ENCODE data around the gene CPHXL.

CPHXL gene

GRCh38 chr16:75746359-75746758 lies 20.1 kb upstream of the CPHXL start:
- peaks cover 16% of the 10 kb centered on the region for H3K36me3 Mint-ChIP-seq (ENCODE audit: low read depth)
- DNase-seq, result no peak
- peaks cover 8% of the 10 kb centered on the region for H3K4me1 Mint-ChIP-seq
- H3K4me3 Mint-ChIP-seq, result no peak overlapping the region
- H3K27me3 Mint-ChIP-seq (ENCODE audit: low read depth, poor library complexity), result no peaks in the 10 kb centered on the region
- H3K27ac Mint-ChIP-seq, result no peak overlapping the region
- TF ChIP-seq, protein P1, sequence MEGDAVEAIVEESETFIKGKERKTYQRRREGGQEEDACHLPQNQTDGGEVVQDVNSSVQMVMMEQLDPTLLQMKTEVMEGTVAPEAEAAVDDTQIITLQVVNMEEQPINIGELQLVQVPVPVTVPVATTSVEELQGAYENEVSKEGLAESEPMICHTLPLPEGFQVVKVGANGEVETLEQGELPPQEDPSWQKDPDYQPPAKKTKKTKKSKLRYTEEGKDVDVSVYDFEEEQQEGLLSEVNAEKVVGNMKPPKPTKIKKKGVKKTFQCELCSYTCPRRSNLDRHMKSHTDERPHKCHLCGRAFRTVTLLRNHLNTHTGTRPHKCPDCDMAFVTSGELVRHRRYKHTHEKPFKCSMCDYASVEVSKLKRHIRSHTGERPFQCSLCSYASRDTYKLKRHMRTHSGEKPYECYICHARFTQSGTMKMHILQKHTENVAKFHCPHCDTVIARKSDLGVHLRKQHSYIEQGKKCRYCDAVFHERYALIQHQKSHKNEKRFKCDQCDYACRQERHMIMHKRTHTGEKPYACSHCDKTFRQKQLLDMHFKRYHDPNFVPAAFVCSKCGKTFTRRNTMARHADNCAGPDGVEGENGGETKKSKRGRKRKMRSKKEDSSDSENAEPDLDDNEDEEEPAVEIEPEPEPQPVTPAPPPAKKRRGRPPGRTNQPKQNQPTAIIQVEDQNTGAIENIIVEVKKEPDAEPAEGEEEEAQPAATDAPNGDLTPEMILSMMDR (IDR thresholded peaks at IDR 0.05), result no peak
- H3K9me3 Mint-ChIP-seq, result peaks cover 68% of the 10 kb centered on the region

DNA sequence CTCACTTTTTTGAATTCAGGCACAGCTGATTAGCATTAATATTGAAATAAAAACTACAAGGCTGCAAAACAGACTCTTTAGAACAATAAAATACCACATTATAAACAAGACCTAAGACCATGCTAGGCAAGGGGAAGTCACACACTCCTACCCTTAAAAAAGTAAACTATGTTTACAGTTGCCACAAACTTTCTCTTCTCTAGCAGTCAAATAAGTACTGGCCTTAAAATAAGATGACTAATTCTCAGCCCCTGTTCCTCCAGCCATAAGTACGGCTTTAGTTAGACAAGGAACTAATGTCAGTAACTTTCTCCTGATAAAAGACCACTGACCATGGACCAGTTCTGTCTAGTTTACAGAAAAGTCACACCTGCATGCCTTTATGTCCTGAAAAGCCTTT lies 19.5 kb upstream of the CPHXL start:
- Mint-ChIP-seq H3K36me3 (ENCODE audit: low read depth) (peaks cover 16% of the 10 kb centered on the region), H3K4me3 (no peak overlapping the region), H3K9me3 (peaks cover 74% of the 10 kb centered on the region), H3K27me3 (ENCODE audit: low read depth, poor library complexity) (no peaks in the 10 kb centered on the region), H3K4me1 (peaks cover 8% of the 10 kb centered on the region), H3K27ac (no peak overlapping the region)
- TF ChIP-seq, protein P1 (IDR thresholded peaks at IDR 0.05), result no peak
- no peak for DNase-seq

DNA sequence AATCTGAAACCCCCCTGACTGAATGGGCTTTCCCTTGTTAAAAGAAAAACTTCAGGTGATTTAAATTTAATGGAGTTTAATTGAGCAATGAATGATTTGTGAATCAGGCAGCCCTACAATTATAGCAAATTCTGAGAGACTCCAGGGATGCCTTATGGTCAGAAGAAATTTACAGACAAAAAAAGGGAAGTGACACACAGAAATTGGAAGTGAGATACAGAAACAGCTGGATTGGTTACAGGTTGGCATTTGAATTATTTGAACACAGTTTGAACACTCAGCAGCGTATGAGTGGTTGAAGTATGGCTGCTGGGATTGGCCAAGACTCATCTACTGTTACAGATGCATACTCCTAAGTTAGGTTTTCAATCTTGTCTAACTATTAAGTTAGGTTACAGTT lies 19.0 kb upstream of the CPHXL start:
- H3K27me3 Mint-ChIP-seq (ENCODE audit: low read depth, poor library complexity), result no peaks in the 10 kb centered on the region
- no peak overlapping the region for H3K27ac Mint-ChIP-seq
- H3K4me1 Mint-ChIP-seq, result peaks cover 8% of the 10 kb centered on the region
- peaks cover 16% of the 10 kb centered on the region for H3K36me3 Mint-ChIP-seq (ENCODE audit: low read depth)
- H3K9me3 Mint-ChIP-seq, result peaks cover 73% of the 10 kb centered on the region
- TF ChIP-seq, protein P1 (IDR thresholded peaks at IDR 0.05), result no peak
- DNase-seq, result no peak
- H3K4me3 Mint-ChIP-seq, result no peak overlapping the region

DNA sequence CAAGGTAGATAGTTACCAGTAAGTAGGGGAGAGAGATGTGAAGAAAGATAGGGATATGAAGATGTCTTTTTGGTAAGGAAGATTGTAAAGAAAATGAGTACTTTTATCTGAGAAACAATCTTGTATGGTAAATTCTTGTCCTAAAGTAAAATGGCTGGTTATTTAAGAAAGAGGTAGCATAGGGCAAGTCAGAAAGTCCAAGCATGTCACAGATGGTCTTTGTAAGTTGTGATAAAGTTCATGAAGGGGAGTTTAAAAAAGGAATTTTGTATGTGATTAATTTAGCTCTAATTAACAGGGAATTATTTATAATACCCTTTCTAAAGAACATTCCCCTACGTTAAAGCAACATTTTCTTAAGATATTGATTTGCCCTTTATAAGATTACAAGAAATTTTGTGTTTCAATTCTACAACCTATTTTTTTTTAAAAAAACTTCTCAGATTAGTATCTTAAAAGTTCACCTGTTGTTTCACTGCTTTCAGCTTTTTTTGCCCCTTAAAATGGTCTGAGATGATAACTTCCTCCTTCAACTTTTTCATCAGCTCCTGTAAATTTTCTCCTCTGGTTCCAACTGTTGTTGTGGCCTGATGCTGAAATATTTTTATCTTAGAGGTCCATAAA lies 16.2 kb upstream of the CPHXL start:
- Mint-ChIP-seq H3K27me3 (ENCODE audit: low read depth, poor library complexity) (peaks cover 2% of the 10 kb centered on the region), H3K9me3 (peaks cover 83% of the 10 kb centered on the region), H3K27ac (no peak overlapping the region), H3K4me3 (no peak overlapping the region), H3K4me1 (no peaks in the 10 kb centered on the region), H3K36me3 (ENCODE audit: low read depth) (peaks cover 31% of the 10 kb centered on the region)
- DNase-seq, result no peak
- TF ChIP-seq, protein P1 (IDR thresholded peaks at IDR 0.05), result no peak

DNA sequence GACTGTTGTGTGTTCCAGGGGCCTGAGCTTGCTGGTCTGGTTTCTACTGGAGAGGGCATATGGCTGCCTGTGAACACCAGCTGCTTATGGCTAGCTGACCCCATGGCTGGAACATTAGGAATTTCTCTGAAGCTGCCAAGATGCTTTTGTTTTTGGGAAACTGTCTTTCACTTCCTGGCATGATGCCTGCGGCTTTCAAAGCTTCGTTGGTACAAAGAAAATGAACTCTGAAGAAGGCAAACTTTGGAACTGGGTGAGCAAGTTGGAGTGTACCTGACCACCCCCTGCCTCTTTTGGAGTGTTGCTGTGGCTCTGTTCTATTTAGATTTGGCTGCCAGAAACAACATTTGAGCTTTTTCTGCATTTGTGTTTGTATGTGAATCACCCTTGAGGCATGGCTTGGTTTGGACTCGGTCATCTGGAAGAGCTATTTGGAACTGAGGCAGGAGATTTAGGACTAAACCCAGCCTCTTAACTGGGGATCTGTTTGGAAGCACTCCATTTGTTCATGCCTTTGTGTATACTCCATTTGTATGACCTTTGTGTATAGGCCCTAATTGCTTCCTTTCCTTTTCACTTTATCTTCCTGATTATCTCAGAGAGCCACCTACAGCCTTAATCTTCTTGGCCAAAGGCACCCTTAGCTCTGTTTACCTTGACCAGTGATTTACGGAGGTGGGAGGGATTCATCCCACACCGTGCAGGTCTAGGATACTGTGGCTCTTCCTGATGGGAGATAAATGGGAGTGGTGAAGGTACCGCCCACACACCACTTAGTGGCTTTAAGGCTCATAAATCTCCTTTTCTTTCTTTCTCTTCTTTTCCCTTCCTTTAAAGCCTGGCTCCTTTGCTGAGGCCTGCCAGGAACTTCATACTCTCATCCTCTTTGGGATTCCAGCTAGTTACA lies 7.3 kb upstream of the CPHXL start:
- H3K27me3 Mint-ChIP-seq (ENCODE audit: low read depth, poor library complexity), result peaks cover 8% of the 10 kb centered on the region
- peak; percentile 43 for DNase-seq
- peaks cover 23% of the 10 kb centered on the region for H3K4me1 Mint-ChIP-seq
- peak overlapping the region; percentile 87 for H3K27ac Mint-ChIP-seq
- H3K4me3 Mint-ChIP-seq, result peak overlapping the region; percentile 48
- H3K9me3 Mint-ChIP-seq, result peaks cover 37% of the 10 kb centered on the region
- TF ChIP-seq, protein P1 (IDR thresholded peaks at IDR 0.05), result no peak
- H3K36me3 Mint-ChIP-seq (ENCODE audit: low read depth), result peaks cover 11% of the 10 kb centered on the region

All from nephron progenitor cell (in vitro differentiated cells).